Stomach (tissue), 4 donors: Measurements from ENCODE around the gene PPP4R4.

ENCODE experiments used
- EP300 ChIP-seq: sonication (generic); formaldehyde crosslinking; IDR thresholded peaks from one replicate; pipeline ENCODE4 v1.6.1; 2017; ENCODE audit warnings: antibody characterized with exemption
- POLR2A ChIP-seq, 4 donors: fragments of 450-650 bp; IDR thresholded peaks; one replicate each; pipeline ENCODE4 v1.6.1; 2016; ENCODE audit warnings: antibody characterized with exemption in 4 of 4, control low read depth in 2 of 4, mild to moderate bottlenecking in 1 of 4, moderate library complexity in 1 of 4
- POLR2AphosphoS5 ChIP-seq, 3 donors: sonication (generic); formaldehyde crosslinking; IDR thresholded peaks; one replicate each; pipeline ENCODE4 v1.6.1; 2016; ENCODE audit warnings: antibody characterized with exemption in 3 of 3
- TF ChIP-seq, protein P1 (sequence below), 7 experiments: fragments of 450-650 bp in 4 of 7; fragments of 200-600 bp in 3 of 7; sonication (generic) in 3 of 7; IDR thresholded peaks; one replicate each; pipeline ENCODE4 v1.5.1; 2016 to 2019; ENCODE audit warnings: antibody characterized with exemption in 7 of 7, control low read depth in 2 of 7, mild to moderate bottlenecking in 1 of 7

DNA sequence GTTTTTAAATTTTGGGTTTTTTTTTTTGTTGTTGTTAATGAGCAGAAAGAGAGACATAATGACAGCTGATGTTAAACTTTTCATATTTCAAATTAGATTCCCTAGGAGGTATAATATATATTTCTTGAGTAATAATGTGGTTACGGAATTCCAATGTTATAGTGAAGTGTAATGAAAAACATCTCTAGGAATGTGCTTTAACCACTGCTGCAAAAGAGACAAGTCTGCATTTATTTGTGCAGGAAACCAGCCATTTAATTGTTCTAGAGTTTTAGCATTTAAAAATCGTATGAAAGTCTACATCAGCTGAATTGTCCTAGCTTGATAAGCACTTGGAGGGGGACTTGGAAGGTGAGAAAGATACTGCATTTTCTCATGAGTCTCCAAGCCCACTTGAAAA lies 104.6 kb downstream of the PPP4R4 start:
- TF ChIP-seq POLR2AphosphoS5 (IDR thresholded peaks at IDR 0.05) (no peak), POLR2A (IDR thresholded peaks at IDR 0.05) (no peak), EP300 (no peak)
- TF ChIP-seq, protein P1, sequence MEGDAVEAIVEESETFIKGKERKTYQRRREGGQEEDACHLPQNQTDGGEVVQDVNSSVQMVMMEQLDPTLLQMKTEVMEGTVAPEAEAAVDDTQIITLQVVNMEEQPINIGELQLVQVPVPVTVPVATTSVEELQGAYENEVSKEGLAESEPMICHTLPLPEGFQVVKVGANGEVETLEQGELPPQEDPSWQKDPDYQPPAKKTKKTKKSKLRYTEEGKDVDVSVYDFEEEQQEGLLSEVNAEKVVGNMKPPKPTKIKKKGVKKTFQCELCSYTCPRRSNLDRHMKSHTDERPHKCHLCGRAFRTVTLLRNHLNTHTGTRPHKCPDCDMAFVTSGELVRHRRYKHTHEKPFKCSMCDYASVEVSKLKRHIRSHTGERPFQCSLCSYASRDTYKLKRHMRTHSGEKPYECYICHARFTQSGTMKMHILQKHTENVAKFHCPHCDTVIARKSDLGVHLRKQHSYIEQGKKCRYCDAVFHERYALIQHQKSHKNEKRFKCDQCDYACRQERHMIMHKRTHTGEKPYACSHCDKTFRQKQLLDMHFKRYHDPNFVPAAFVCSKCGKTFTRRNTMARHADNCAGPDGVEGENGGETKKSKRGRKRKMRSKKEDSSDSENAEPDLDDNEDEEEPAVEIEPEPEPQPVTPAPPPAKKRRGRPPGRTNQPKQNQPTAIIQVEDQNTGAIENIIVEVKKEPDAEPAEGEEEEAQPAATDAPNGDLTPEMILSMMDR (IDR thresholded peaks at IDR 0.05): no peak
